Endothelial cell of umbilical vein (primary cell): ENCODE measurements around the gene LIN54. TPM values are rescaled to one million over a fixed set of nuclear protein-coding genes. Genes with fewer than 3 reads are reported as not detected.

ENCODE experiments used
- BruUV-seq: library from RNA; stranded (reverse); fragments of 400-500 nt; replicated peaks from 2 replicates; lab custom pipeline; 2021; lab: Mats Ljungman, UMichigan
- CTCF ChIA-PET: fragments of 300-600, 350-600 bp; sonication (Branson Sonifier 250); formaldehyde crosslinking; loops from one replicate; lab custom pipeline; 2021; ENCODE audit warnings: antibody characterized with exemption, inconsistent platforms; lab: Charles Lee
- POLR2A ChIA-PET: fragments of 300-600, 350-600 bp; sonication (Branson Sonifier 250); formaldehyde crosslinking; loops from one replicate; lab custom pipeline; 2021; ENCODE audit warnings: antibody characterized with exemption, inconsistent platforms; lab: Charles Lee
- DNase-seq: peaks from one replicate; pipeline ENCODE4 v3.0.0-alpha.2; 2011; ENCODE audit warnings: low read depth, low spot score
- FAIRE-seq: peaks from 2 replicates; lab custom pipeline; 2011; peaks lifted over from hg19 to GRCh38; lab: Jason Lieb, UNC
- H2AFZ ChIP-seq: 2 replicates; pipeline ENCODE4 v1.6.0; 2012; ENCODE audit warnings: low read depth, low read length, control low read depth, inconsistent platforms
- H3K27ac ChIP-seq: 2 replicates; pipeline ENCODE4 v1.5.1; 2011; ENCODE audit warnings: low read depth, mild to moderate bottlenecking, control low read depth, low read length, moderate library complexity; ENCODE audit not compliant: insufficient read depth
- H3K27me3 ChIP-seq, 2 experiments: 2 replicates each; pipeline versions ENCODE4 v1.6.0 to v1.6.1; 2011; ENCODE audit warnings: low read length in 2 of 2, mixed read lengths in 1 of 2; ENCODE audit not compliant: control insufficient read depth in 2 of 2, insufficient read depth in 2 of 2
- H3K36me3 ChIP-seq, 2 experiments: 2 replicates in 1 of 2; 3 replicates in 1 of 2; pipeline ENCODE4 v1.5.1; 2011; ENCODE audit warnings: low read length in 2 of 2, mild to moderate bottlenecking in 1 of 2, moderate library complexity in 1 of 2; ENCODE audit not compliant: control insufficient read depth in 2 of 2, insufficient read depth in 2 of 2; ENCODE audit errors: extremely low read depth in 1 of 2
- H3K4me1 ChIP-seq: 3 replicates; pipeline ENCODE4 v1.5.1; 2011; ENCODE audit warnings: mild to moderate bottlenecking, low read length; ENCODE audit not compliant: control insufficient read depth, insufficient read depth; ENCODE audit errors: extremely low read depth
- H3K4me2 ChIP-seq: 2 replicates; pipeline ENCODE4 v1.6.1; 2011; ENCODE audit warnings: low read length, control low read depth, mixed read lengths; ENCODE audit not compliant: insufficient read depth
- H3K4me3 ChIP-seq, 3 experiments: fragments of 200-600 bp in 1 of 3; sonication (generic), shearing (Covaris generic) in 1 of 3; replicated peaks in 1 of 3; 2 replicates each; pipeline ENCODE4 v1.5.1; 2011 to 2016; ENCODE audit warnings: control low read depth in 3 of 3, low read length in 3 of 3, mild to moderate bottlenecking in 2 of 3, inconsistent platforms in 1 of 3, low read depth in 1 of 3, moderate library complexity in 1 of 3; ENCODE audit not compliant: insufficient read depth in 1 of 3
- H3K79me2 ChIP-seq: 2 replicates; pipeline ENCODE4 v1.6.0; 2012; ENCODE audit warnings: low read length, inconsistent platforms; ENCODE audit not compliant: control insufficient read depth, insufficient read depth
- H3K9ac ChIP-seq: replicated peaks from 2 replicates; pipeline ENCODE3; 2011; ENCODE audit warnings: low read length, control low read depth; ENCODE audit not compliant: insufficient read depth; ENCODE audit errors: extremely low read depth
- H3K9me1 ChIP-seq: replicated peaks from 3 replicates; pipeline ENCODE4 v1.6.0; 2011; ENCODE audit warnings: mild to moderate bottlenecking, low read length; ENCODE audit not compliant: control insufficient read depth, insufficient read depth; ENCODE audit errors: extremely low read depth
- H3K9me3 ChIP-seq: replicated peaks from 2 replicates; pipeline ENCODE4 v1.5.1; 2012; ENCODE audit warnings: low read length, inconsistent platforms; ENCODE audit not compliant: control insufficient read depth, insufficient read depth
- H4K20me1 ChIP-seq: replicated peaks from 2 replicates; pipeline ENCODE3; 2011; ENCODE audit warnings: mild to moderate bottlenecking, low read length; ENCODE audit not compliant: control insufficient read depth, insufficient read depth; ENCODE audit errors: extremely low read depth
- CTCF ChIP-seq, 2 donors: IDR thresholded peaks; 1 replicate in 1 of 2; 2 replicates in 1 of 2; pipeline ENCODE4 v1.5.1; 2011; ENCODE audit warnings: low read length in 2 of 2, mild to moderate bottlenecking in 2 of 2, moderate library complexity in 2 of 2, control low read depth in 1 of 2, inconsistent platforms in 1 of 2, low read depth in 1 of 2; ENCODE audit not compliant: insufficient read depth in 1 of 2; ENCODE audit errors: extremely low read depth in 1 of 2
- EZH2 ChIP-seq: IDR thresholded peaks from 2 replicates; pipeline ENCODE4 v1.6.1; 2012; ENCODE audit warnings: borderline replicate concordance, low read depth, mild to moderate bottlenecking, moderate library complexity, low read length, inconsistent platforms; ENCODE audit not compliant: severe bottlenecking
- FOS ChIP-seq: IDR thresholded peaks from 2 replicates; pipeline ENCODE4 v1.6.1; 2011; ENCODE audit warnings: mild to moderate bottlenecking, low read length, moderate library complexity, borderline replicate concordance; ENCODE audit not compliant: insufficient read depth
- GATA2 ChIP-seq: IDR thresholded peaks from 2 replicates; pipeline ENCODE4 v1.7.0; 2011; ENCODE audit warnings: low read depth, mild to moderate bottlenecking, moderate library complexity, mixed read lengths, low read length; ENCODE audit not compliant: insufficient read length, insufficient read depth
- JUN ChIP-seq: IDR thresholded peaks from 2 replicates; pipeline ENCODE4 v1.6.1; 2011; ENCODE audit warnings: borderline replicate concordance, low read depth; ENCODE audit not compliant: insufficient read length, insufficient read depth
- MAX ChIP-seq: IDR thresholded peaks from 2 replicates; pipeline ENCODE4 v1.6.1; 2011; ENCODE audit not compliant: insufficient read depth, insufficient read length
- MYC ChIP-seq: IDR thresholded peaks from one replicate; pipeline ENCODE4 v1.6.1; 2011; ENCODE audit warnings: mild to moderate bottlenecking, low read depth, low read length
- POLR2A ChIP-seq: IDR thresholded peaks from 2 replicates; pipeline ENCODE4 v1.6.1; 2012; ENCODE audit warnings: low read depth, mild to moderate bottlenecking, control low read depth, low read length
- POLR2AphosphoS5 ChIP-seq: IDR thresholded peaks from 2 replicates; pipeline ENCODE4 v1.6.1; 2012; ENCODE audit warnings: low read depth, mild to moderate bottlenecking, control low read depth, low read length, moderate library complexity; ENCODE audit not compliant: insufficient read depth
- dilution Hi-C: fragments of 300-500 bp; cut with MboI; formaldehyde crosslinking; loops from one replicate; pipeline ENCODE4 v1.15.0; 2019; ENCODE audit warnings: low sequenced_read_pairs; ENCODE audit not compliant: extremely low pct_ligation_motif_present
- intact Hi-C: fragments of 100-400 bp; cut with micrococcal nuclease; formaldehyde crosslinking; loops from one replicate; pipeline ENCODE4 v1.10.0; 2022
- polyA plus RNA-seq, 4 experiments: library from polyadenylated mRNA; depleted of rRNA in 3 of 4; stranded (reverse) in 3 of 4; unstranded in 1 of 4; fragments of >200 nt; gene quantifications; 2 replicates each; pipeline versions ENCODE4 v1.2.1 to v1.2.3, GENCODE V29; 2011 to 2012; ENCODE audit warnings: missing spikeins in 1 of 4
- total RNA-seq: library from RNA; stranded (reverse); gene quantifications from 2 replicates; pipeline ENCODE4 v1.2.3, GENCODE V29; 2021

Gene LIN54
- total and polyA plus RNA-seq, 2 donors (not counting 3 experiments of a cell fraction or from before 2014, with no cell fraction given): 6.2 to 15.7 TPM

- Histone ChIP-seq H3K9ac (no peak overlapping the region), H3K9me3 (no peaks in the 10 kb centered on the region), H2AFZ (no peak overlapping the region), H3K27ac (no peak overlapping the region), H3K4me1 (peaks cover 8% of the 10 kb centered on the region), H3K4me3 (no peak overlapping the region), H3K9me1 (no peaks in the 10 kb centered on the region), H3K36me3 (peaks cover 0 to 2% of the 10 kb centered on the region in 2 experiments), H3K79me2 (peaks cover 2% of the 10 kb centered on the region), H3K4me2 (no peak overlapping the region), H4K20me1 (no peaks in the 10 kb centered on the region), H3K27me3 (no peaks in the 10 kb centered on the region)
- TF ChIP-seq MYC: no peak
- TF ChIP-seq POLR2AphosphoS5: no peak
- no peak for TF ChIP-seq CTCF (IDR thresholded peaks at IDR 0.05; ENCODE audit: extremely low read depth in 1 of 2, insufficient read depth in 1 of 2, low read depth in 1 of 2, low read length in 2 of 2)
- TF ChIP-seq MAX: no peak
- no peak for TF ChIP-seq POLR2A
- TF ChIP-seq GATA2: no peak
- TF ChIP-seq JUN: no peak
- no peak for TF ChIP-seq FOS
- no peak for TF ChIP-seq EZH2
- no TSS peak for BruUV-seq
- dilution Hi-C loops (no loop called here), intact Hi-C loops (no loop called here)
- POLR2A ChIA-PET: no interaction called here
- FAIRE-seq: no peak
- no peak for DNase-seq
- CTCF ChIA-PET: interaction anchor here (1.2 to 1.7 kb wide), 5 partner anchors 8 to 309 kb away, joined by 3 to 6 read pairs (median 4); no protein-coding TSS in a partner anchor
Observed at GRCh38 chr4:82951196-82951595, 59.4 kb downstream of the LIN54 start.
